OCI-LY3 (cell line): ENCODE results near the gene LENG8.
"Not testable (repeated sequence)": the region's sequence is repeated elsewhere in the genome, so short reads cannot be mapped to it uniquely, and the experiment has no call there.

Experiments used
- EZH2phosphoT487 ChIP-seq: fragments of 200-600 bp; shearing (Covaris generic); IDR thresholded peaks from 2 replicates; pipeline ENCODE4 v1.6.1; 2018; ENCODE audit warnings: antibody characterized with exemption, mixed run types, low read depth
- TF ChIP-seq, protein P1 (sequence below): fragments of 200-600, 300-600 bp; sonication (generic); IDR thresholded peaks from 2 replicates; pipeline ENCODE4 v1.5.1; 2014; ENCODE audit warnings: antibody characterized with exemption, low read length, low read depth

GRCh38 chr19:54495284-54495683 lies 46.3 kb downstream of the LENG8 start:
- TF ChIP-seq, protein P1, sequence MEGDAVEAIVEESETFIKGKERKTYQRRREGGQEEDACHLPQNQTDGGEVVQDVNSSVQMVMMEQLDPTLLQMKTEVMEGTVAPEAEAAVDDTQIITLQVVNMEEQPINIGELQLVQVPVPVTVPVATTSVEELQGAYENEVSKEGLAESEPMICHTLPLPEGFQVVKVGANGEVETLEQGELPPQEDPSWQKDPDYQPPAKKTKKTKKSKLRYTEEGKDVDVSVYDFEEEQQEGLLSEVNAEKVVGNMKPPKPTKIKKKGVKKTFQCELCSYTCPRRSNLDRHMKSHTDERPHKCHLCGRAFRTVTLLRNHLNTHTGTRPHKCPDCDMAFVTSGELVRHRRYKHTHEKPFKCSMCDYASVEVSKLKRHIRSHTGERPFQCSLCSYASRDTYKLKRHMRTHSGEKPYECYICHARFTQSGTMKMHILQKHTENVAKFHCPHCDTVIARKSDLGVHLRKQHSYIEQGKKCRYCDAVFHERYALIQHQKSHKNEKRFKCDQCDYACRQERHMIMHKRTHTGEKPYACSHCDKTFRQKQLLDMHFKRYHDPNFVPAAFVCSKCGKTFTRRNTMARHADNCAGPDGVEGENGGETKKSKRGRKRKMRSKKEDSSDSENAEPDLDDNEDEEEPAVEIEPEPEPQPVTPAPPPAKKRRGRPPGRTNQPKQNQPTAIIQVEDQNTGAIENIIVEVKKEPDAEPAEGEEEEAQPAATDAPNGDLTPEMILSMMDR = not testable (repeated sequence)
- not testable (repeated sequence) for TF ChIP-seq EZH2phosphoT487
